COLO829 (cell line): ENCODE results near the gene UBE2L5.

Experiments
- DNase-seq: peaks from one replicate; pipeline ENCODE4 v3.0.0; 2012; ENCODE audit warnings: low spot score

The UBE2L5 gene

GRCh38 chr13:30406779-30407416 lies 15.4 kb upstream of the UBE2L5 start:
- no peak for DNase-seq

- DNase-seq = no peak
Observed at GRCh38 chr13:30408319-30409101, 13.8 kb upstream of the UBE2L5 start.

DNA sequence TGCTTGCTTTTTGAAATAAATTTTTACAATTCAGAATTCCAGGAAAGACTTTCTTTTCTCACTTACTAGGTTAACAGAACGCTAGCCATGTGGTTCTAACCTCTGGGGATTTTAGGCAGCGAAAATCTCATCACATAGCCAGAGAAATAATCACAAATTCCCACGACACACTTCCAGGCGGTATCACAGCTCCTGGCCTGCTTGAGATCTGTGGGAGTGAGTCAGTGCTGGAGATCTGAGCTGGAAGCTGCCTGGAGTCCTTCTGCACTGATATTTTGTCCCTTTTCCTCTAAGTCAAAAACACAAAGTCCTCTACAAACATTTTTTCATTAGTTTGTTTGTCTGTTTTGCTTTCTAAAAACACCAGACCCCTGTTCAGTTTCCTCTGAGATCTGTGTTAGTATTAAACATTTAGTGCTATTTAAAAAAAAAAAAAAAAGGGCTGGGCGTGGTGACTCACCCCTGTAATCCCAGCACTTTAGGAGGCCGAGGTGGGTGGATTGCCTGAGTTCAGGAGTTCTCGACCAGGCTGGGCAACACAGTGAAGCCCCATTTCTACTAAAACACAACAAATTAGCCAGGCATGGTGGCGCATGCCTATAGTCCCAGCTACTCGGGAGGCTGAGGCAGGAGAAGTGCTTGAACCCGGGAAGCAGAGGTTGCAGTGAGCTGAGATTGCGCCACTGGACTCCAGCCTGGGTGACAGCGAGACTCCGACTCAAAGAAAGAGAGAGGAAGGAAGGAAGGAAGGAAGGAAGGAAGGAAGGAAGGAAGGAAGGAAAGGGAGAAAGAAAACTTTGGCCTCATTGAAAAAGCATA lies 12.2 kb upstream of the UBE2L5 start:
- no peak for DNase-seq

GRCh38 chr13:30410705-30411125 lies 11.6 kb upstream of the UBE2L5 start:
- DNase-seq = no peak

- DNase-seq = no peak
Observed at GRCh38 chr13:30412346-30412745, 9.9 kb upstream of the UBE2L5 start.

DNA sequence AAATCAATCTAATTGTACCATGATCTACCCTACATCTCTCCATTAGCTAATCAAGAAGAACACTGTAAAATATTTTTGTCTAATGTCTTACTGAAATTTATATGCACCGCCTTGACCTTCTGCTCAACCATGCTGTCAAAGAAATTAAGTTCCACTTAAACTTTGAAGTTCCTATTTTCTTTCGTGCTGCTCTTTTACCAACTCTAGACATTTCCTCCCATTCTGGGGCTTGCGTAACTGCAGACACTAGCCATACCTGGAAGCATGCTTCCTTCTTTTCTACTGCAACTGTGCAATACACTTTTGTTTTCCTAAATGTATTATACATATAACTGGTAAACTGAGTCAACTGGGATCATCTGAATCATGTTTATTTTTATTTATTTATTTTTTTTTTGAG lies 8.5 kb upstream of the UBE2L5 start:
- no peak for DNase-seq

DNA sequence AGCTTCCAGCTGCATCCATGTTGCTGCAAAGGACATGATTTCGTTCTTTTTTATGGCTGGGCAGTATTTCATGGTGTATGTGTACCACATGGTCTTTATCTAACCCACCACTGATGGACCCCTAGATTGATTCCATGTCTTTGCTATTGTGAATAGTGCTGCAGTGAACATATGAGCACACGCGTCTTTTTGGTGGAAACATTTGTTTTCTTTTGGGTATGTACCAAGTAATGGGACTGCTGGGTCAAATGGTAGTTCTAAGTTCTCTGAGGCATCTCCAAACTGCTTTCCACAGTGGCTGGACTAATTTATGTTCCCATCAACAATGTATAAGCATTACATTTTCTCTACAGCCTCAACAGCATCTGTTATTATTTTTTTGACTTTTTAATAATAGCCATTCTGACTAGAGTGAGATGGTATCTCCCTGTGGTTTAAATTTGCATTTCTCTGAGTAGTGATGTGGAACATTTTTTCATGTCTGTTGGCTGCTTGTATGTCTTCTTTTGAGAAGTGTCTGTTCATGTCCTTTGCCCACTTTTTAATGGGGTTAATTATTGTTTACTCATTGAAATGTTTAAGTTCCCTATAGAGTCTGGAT lies 6.8 kb upstream of the UBE2L5 start:
- DNase-seq = no peak

GRCh38 chr13:30416471-30416870 lies 5.8 kb upstream of the UBE2L5 start:
- no peak for DNase-seq

GRCh38 chr13:30418075-30418716 lies 4.1 kb upstream of the UBE2L5 start:
- DNase-seq = no peak

- no peak for DNase-seq
Observed at GRCh38 chr13:30418717-30419459, 3.4 kb upstream of the UBE2L5 start.

DNA sequence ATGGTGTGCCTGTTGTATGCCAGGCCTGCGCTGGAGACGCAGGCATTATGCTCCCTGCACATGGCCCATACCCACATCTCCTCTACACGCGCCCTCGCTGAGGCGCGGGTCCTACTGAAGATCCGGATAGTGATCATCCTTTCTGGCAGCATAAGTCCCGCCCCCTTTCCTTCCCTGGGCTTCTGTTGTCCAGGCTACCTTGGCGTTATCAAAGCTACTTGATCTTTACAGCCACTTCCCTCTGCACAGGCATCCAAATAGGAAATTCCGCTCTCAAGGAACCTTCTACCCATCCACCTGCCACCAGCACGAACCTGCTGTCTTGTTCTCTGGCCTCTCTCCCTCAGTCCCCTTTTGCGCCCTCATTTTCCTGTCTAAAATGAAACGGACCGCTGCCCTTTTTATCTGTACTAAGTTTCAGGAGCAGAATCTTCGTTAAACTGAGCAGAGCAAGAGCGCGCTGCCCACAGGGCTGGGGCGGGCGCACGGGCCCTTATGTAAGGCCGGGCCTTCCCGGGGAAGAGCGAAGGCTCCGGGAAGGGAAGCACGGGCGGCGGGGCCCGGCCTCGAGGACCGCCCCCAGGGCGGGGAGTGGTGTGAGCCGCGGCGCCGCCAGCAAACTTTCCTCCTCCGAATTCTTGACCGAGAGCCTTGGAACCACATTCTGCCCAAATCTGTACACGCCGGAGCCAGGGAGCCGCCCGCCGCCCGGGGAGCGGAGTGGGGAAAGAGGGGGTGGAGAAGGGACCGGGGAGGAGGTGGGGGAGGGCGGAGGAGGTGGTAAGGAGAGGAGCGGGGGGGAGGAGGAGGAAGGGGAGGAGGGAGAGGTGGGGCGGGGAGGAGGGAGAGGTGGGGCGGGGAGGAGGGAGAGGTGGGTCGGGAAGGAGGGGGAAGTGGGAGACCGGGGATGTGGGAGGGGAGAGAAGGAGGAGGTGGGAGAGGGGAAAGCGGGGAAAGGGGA lies 920 bp upstream of the UBE2L5 start:
- peak; percentile 51 for DNase-seq

GRCh38 chr13:30423891-30424290 lies 1.6 kb downstream of the UBE2L5 start:
- no peak for DNase-seq

GRCh38 chr13:30429235-30429634 lies 6.9 kb downstream of the UBE2L5 start:
- DNase-seq = no peak

DNA sequence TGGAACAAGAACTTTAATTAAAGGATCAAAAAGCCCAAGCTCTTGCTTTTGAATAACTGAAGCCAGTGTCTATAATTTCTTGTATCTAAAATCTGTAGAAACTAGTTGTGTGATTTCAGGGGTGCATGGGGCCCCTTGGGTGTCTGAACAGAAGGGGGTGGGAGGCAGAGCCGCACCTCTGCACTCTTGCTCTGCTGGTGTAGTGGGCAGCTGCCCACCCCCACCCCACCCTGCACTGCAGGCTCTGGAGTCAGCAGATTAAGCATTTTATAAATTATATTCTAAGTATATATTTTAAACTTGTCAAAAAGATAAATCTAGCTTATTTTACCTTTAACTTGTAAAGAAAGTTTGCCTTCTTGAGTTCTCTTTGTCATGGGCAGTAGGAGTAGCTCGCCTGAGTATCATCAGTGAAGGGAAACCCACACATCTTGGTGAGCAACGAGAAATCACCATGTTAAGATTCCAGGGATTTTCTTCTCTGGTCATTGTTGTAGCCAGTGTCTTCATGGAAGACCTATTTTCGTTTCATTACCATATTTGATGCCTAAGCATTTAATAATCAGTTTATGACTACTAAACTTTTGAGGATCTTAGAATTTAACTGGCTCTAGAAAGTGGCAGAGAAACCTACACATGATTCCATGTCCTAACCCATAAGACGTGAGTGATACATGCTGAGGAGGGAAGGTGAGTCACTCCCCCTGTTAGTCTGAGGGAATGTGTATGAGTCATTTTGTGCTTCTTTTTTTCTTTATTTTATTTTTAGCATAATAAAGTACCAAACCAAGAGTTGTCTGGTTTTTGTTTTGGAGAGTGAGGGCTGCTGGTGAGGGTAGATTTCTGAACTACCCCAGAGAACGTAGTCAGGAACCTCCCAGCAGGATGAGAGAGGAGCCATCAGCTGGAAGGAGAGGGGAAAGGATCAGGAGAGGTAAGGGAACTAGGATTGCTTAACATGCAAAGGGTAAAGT lies 7.7 kb downstream of the UBE2L5 start:
- DNase-seq = peak; percentile 70

DNA sequence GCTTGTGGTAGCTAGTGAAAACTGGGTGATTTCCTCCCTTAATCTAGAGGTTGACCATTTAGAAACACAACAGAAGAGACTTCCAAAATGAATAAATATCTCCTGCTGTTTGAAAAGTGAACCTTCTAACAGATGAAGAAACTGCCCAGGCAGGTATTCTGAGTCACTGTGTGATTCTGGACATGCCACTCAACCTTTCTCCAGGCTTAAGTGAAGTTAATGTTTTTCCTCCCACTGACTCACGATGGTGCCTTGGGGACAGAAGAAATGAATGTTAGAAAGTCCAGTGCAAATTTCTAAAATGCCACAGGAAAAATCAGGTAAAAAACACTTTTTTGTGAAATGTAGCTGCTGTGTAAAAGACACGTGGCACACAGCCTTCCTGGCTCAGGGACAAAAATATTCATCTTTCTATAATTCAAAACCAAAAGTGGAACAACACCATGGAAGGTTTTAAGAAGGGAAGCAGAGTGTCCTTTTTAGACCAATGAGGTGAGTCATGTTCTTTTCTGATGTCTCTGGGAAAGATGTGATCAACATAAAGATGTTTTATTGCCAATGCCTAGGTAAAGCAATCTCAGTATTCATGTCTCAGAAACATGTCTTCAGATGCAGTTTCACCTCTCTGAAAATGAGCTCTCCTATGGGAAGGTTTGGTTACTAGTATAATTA lies 9.1 kb downstream of the UBE2L5 start:
- DNase-seq = no peak

- DNase-seq = no peak
Observed at GRCh38 chr13:30435911-30436451, 13.7 kb downstream of the UBE2L5 start.

DNA sequence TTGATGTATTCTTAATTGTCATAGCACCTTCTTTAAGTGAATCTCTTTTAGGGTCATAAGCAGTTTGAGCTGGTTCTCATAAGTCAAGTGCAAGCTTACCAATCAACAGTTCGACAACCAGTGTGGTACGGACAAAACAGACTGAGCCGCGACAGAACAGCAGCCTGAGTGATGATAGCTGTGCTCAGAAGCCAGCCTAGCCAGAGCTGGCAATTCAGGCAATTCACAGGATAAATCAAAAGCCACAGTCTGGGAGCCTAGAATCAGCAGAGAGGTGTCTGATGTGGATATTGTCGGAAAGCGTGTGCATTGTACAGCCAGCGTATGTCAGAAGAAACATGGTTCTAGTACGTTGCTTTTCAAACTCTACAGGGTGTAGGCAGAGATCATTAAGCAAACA lies 14.9 kb downstream of the UBE2L5 start:
- DNase-seq = no peak

GRCh38 chr13:30438286-30438685 lies 16.0 kb downstream of the UBE2L5 start:
- DNase-seq = no peak
